Limb (tissue), 2 donors: Measurements from ENCODE around the gene RPH3AL.
"Not testable (repeated sequence)": the region's sequence is repeated elsewhere in the genome, so short reads cannot be mapped to it uniquely, and the experiment has no call there.

ENCODE experiments used
- DNase-seq, 2 donors: peaks; one replicate each; pipeline ENCODE4 v3.0.0-alpha.2; 2016; ENCODE audit errors: extremely low spot score in 2 of 2

RPH3AL gene

GRCh38 chr17:180381-181244, 172.0 kb downstream of the RPH3AL start:
- peak in 1 of 2 donors; percentile 56 for DNase-seq

DNA sequence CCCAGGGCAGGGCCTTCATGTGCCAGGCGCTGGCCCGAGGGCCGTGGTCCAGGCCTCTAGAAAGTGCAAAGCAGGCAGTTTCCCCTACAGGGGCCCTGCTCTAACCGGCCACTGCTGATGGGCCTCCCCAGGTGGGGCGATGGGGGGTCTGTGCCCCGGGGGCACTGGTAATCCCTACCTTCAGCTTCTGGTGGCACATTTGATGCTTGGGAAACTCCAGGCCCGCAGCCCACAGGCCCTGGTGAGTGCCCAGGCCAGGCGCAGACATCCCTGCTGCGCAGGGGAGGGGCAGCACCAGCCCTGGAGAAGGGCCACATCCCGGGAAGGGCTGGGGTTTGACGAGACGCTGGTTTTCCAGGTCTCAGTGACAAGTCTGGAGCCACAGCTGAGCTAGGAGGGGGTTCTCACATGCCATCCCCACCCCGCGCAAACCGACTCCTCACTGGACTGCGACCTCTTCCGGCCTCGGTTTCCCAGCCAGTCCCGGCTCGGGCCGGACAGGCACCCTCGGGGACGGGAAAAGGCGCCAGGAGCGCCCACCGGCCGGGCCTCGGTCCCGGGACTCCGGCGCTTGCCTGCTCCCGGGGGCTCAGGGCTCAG, 172.7 kb downstream of the RPH3AL start:
- no peak for DNase-seq

DNA sequence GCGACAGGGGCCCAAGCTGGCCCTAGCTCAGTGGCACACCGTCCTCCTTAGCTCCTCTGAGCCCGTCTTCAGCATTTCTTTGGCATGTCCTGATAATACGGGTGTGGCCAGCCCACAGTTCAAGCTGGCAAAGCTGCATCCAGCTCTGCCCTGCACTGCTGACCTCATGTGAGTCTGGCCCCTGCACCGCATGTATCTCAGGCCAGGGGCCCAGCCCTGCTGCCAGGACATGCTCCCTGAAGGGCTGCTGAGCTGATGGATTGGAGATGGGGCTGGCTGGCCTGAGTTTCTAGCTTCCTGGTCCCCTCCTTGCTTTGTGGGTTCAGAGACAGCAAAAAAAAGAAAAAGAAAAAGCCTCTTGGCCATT, 173.6 kb downstream of the RPH3AL start:
- no peak for DNase-seq

DNA sequence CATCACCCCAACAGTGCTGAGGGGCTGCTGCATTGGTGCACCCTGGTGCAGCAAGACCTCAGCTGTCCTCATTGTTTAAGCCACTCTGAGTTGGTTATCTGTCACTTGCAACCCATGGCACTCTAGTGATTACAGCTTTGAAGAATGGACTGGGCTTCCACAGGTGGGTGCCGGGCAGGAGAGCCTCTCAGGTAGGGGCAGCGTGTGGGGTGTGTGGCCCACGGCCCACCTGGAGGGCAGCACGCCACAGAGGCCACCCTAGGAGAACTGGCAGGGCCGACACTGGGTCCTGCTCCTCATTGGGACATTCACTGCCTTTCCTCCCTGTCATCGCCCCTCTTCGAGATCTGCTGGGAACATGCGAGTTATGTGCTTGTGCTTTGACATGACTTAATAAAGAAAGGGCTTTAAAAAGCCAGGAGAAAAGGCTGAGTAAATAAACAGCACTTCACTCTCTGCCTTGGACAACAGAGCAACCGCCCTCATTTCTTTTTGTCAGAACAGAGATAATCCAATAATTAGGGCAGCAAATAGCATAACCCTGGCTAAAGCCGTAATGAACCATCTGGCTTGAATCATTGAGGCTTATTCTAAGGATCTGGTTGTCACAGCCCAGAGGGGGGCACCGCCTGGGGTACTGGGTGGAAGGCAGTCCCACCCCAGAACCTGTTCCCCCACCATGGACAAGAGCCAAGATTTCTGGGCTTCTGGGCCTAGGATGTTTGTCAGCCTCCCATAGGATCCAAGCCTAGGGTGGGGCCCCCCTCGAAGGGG, 174.1 kb downstream of the RPH3AL start:
- no peak for DNase-seq

DNA sequence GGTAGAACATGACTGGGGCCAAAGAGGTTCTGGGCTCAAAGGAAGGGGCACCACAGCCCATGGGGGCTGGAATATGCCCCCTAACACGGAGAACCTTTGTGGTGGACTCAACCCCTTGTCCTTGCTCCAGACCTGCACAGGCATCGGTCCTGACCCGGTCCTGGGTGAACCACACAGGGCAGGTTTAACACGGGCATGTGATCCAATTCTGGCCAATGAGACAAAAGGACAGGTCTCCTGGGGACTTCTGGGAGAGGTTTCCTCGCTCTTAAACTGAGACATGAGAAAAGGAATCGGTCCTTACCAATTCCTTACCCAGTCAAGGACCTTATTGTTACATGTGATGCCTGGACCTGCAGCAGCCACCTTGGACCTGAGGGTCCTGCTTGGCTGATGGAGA, 174.8 kb downstream of the RPH3AL start:
- DNase-seq = no peak

- DNase-seq = no peak
Observed at GRCh38 chr17:177155-177554, 175.5 kb downstream of the RPH3AL start.

- no peak for DNase-seq
Observed at GRCh38 chr17:173166-173911, 179.3 kb downstream of the RPH3AL start.

- DNase-seq = no peak
Observed at GRCh38 chr17:172401-172800, 180.2 kb downstream of the RPH3AL start.

- no peak for DNase-seq
Observed at GRCh38 chr17:171871-172270, 180.7 kb downstream of the RPH3AL start.

DNA sequence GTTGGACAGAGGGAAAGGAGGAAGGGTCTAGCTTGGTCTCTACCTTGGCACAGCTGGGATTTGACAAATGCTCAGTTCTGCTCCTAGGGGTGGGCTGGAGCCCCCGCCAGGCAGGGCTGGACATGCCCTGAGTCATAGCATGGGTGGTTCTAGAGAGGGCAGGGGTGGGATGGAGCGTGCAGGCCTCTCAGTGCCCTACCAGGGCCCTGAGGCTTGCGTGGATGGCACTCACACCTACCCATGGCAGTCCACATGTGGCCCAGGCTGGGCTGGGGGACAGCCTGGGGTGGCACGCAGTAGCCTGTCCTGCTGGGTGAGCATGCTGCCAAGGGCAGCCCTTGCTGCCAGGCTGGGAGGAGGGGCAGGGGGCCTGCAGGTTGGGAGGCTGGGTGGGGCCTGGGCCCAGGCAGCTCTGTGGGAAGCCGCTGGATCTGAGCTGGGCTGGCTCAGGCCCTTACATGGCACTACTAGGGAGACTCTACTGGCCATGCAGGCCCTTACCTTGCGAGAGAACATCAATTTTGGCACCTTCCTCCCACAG, 182.4 kb downstream of the RPH3AL start:
- DNase-seq = no peak

DNA sequence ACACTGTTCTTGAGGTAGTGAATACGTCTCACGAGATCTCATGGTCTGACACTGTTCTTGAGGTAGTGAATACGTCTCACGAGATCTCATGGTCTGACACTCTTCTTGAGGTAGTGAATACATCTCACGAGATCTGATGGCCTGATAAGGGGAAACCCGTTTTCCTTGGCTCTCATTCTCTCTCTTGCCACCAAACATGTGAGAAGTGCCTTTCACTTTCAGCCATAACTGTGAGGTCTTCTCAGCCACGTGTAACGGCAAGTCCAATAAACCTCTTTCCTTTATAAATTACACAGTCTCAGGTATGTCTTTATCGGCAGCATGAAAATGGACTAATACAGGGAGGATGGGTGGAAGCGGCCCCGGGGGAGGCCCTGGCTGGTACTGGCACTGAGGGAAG, 184.0 kb downstream of the RPH3AL start:
- not testable (repeated sequence) for DNase-seq

GRCh38 chr17:165939-166338, 186.7 kb downstream of the RPH3AL start:
- no peak for DNase-seq

DNA sequence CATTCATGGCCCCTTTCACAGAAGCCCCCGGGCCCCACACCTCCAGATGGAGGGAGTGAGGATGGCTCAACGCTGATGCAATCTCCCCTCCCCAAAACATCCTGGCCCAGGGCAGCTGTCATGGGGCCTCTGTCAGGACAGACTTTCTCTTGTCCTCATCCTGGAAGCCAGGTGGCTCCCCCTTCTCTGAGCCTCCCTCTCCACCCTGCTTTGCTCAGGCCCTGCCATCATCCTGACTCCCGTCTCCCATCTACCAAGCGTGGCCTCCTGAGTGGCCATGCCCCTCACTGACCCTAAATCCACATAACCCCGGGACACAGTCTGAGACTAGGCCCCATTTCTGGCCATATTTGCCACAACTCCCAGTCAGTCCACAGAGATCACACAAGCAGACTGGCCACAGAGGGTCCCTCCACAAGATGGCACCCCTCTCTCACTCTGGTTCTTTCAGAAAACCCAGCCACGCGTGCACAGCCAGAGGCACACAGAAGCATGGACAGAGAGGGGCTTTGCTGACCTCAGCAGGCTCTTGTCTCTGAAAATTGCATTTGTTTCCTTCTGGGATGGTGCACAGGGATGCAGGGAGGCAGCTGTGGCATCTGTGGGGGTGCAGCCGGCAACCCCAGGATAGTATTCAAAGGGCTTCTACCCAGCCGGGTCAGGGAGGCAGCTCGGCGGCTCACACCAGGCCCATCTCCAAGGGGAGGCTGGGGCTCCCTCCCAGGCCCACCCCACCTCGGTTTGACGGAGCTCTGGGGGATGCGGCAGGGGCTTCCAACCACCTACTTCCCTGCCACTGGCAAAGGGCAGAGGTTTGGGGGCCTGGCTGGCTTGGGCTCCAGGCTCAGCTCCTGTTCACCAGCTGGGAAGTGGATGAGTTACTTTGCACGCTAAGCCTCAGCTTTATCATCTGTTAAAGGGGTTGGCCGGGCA, 188.0 kb downstream of the RPH3AL start:
- DNase-seq = peak; percentile 52 to 84

- no peak for DNase-seq
Observed at GRCh38 chr17:163514-164098, 189.0 kb downstream of the RPH3AL start.

- DNase-seq = no peak
Observed at GRCh38 chr17:162689-163088, 189.9 kb downstream of the RPH3AL start.
